Amniotic epithelial cell (primary cell): ENCODE results near the gene PLIN1.
A peak's percentile ranks its signal among the peaks of the same experiment; 100 is the strongest.
"Not testable (repeated sequence)": the region's sequence is repeated elsewhere in the genome, so short reads cannot be mapped to it uniquely, and the experiment has no call there.

ENCODE experiments used
- DNase-seq: peaks from one replicate; pipeline ENCODE4 v3.0.0-alpha.2; 2010; ENCODE audit warnings: low read depth

Gene PLIN1, protein sequence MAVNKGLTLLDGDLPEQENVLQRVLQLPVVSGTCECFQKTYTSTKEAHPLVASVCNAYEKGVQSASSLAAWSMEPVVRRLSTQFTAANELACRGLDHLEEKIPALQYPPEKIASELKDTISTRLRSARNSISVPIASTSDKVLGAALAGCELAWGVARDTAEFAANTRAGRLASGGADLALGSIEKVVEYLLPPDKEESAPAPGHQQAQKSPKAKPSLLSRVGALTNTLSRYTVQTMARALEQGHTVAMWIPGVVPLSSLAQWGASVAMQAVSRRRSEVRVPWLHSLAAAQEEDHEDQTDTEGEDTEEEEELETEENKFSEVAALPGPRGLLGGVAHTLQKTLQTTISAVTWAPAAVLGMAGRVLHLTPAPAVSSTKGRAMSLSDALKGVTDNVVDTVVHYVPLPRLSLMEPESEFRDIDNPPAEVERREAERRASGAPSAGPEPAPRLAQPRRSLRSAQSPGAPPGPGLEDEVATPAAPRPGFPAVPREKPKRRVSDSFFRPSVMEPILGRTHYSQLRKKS

DNA sequence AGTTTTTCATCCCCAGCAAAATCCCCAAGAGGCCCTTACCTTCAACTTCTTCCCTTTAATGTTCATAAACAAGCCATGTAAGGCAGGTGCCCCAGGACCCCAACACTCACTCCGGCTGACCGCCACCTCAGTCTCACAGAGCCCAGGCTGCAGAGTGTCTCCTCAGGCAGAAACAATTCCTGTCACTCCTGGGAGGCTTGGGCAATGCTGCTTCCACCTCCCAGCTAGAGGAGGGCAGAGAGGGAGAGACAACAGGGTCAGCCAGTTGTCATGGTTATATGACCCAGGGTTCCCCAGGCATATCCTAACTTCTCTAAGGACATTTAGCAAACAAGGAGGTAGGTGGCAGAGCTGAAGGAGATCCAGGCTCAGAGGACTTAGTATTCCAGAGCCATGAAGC, at the start of gene PLIN1:
Gene PLIN1, minus strand, starts transcription at position 156 of the 400 bp plus-strand sequence. CDS start 1,878 bp downstream, outside the sequence.
- no peak for DNase-seq

DNA sequence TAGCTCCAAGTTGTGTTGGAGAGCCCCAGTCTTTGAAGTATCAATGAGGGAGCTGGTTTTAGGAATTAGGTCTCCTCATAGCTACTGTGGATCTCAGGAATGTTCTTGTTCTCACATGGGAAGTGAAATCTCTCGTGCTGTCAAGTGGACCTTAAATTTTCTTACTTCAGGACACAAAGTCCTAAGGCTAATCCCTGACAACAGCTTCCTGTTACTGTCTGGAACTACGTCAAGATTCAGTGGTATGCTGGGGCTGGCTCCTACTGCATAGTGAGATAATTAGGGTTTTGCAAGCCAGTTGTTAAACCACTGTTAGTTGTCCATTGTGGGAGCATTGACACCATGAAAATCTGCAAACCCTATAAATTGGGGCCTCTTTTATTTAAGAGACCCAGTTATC, 49.1 kb upstream of the PLIN1 start:
- DNase-seq, result peak; percentile 98

DNA sequence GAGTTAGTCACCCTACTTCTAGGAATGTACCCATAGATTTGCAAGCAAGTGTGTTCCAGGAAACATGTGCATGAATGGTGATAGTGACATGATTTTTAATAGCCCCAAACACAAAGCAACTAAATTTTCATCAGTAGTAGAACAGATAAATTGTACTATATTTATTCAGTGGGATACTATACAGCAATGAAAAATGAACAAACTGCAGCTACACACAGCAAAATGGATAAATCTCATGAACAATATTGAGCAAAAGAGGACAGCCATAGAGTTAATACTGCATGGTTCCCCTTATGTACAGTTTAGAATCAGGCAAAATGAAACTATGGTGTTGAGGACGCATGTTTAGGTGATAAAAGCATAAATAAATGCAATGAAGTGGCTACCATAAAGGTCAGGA, 45.9 kb upstream of the PLIN1 start:
- DNase-seq, result no peak

DNA sequence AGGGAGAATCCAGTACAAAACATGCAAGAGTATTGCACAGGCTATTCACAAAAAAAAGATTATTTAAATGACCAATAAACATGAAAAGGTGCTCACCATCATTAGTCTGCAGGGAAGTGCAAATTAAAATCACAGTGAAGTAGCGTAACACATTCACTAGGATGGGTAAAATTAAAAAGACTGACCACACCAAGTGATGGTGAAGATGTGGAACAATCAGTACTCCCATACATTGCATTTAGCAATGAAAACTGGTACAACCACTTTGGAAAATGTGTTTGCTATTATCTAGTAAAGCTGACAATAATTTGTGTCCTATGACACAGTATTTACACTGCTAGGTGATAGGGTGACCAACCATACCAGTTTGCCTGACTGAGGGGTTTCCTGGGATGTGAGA, 45.5 kb upstream of the PLIN1 start:
- no peak for DNase-seq

DNA sequence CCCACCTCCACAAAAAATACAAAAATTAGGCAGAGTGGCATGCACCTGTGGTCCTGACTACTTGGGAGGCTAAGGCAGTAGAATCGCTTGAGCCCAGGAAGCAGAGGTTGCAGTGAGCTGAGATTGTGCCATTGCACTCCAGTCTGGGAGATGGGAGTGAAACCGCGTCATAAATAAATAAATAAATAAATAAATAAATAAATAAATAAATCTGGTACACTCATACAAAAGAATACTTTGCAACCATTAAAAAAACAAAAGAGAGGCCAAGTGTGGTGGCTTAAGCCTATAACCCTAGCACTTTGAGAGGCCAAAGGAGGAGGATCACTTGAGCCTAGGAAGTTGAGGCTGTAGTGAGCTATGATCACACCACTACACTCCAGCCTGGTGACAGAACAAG, 43.9 kb upstream of the PLIN1 start:
- DNase-seq, result no peak

DNA sequence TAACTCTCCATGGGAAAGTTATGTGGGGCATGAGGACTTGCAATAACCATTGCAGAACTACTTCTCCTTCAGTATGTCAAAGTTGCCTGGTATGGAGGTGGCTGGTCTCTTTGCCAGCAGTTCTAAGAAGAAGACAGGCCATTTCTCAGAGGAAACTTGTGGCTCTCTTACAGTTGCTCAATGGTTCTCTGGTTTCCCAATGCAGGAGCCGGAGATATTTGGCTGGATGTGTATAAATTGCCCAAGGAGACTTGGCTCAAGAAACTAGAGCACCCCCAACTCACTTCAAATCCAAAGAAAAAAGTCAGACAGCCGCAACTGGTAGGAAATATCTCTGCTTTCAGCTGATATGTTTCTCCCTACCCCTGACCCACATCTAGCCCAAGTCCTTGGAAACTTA, 35.6 kb upstream of the PLIN1 start:
- DNase-seq, result peak; percentile 89

DNA sequence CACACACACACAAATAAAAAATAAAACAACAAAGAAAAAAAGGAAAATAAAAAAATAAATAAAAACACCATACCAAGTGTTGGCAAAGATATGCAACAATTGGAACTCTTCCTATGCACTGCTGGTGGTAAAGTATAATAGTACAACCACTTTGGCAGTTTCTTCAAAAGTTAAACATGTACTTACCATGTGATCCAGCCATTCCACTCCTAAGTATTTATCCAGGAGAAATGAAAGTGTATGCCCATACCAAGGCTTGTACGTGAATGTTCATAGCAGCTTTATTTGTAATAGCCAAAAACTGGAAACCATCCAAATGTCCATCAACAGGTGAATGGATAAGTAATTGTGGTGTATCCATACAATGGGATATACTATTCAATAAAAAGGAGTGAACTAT, 28.4 kb upstream of the PLIN1 start:
- DNase-seq, result no peak

DNA sequence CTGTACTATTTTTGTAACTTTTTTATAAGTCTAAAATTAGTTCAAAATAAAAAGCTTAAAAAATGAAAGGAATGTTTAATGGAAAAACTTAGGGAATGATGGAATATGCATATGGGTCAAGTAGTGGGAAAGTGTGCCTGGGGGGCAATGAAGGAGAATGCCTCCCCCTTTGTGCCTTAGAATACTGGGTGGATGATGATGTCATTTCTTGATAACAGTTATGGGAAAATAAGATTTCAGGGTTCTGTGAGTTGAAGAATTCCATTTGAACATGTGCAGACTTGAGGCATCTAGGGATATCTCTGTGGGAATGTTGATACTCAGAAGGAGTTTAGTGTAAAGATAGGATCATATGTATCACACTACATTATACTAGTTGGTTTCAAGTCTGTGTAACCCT, 25.2 kb upstream of the PLIN1 start:
- DNase-seq, result peak; percentile 33

DNA sequence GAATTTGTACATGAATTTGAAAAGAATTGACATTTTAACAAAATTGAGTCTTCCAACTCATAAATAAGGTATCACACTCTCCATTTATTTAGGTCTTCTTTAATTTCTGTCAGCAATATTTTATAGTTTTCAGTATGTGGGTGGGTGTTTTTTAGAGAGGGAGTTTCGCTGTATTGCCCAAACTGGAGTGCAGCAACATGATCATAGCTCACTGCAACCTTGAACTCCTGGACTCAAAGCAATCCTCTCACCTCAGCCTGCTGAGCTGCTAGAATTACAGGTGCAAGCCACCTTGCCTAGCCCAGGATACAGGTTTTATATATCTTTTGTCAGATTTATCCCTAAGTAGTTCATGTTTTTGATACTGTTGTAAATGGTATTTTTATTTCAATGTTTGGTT, 16.0 kb upstream of the PLIN1 start:
- DNase-seq, result no peak

DNA sequence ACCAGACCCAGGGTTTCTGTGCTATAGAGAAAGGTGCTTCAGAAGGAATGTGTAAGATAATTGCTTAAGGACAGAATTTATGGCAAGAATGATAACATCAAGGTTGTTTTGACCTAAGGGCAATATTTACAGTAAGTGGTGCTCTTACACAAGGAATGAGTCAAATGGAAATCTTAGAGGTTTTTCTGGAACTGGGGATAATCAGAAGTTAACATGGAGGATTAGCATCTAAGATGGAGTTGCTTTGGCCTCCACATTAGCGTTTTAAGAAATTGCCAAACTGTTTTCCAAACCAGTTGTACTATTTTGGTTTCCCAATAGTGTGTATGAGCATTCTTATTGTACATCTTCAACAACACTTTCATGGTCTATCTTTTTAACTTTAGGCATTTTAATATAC, 14.5 kb upstream of the PLIN1 start:
- peak; percentile 70 for DNase-seq

DNA sequence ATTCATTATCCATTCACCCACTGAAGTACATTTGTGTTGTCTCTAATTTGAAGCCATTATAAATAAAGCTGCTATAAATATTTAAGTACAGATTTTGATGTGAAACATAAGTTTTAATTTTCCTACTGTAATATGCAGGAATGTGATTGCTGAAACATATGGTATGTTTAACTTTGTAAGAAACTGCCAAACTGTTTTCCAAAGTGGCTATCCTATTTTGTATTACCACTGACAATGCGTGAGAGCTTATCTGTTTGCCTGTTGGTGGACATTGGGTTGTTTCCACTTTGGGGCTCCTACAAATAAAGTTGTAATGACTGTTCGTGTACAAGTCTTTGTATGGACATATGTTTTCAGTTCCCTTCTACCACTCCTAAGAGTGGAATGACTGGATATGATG, 13.9 kb upstream of the PLIN1 start:
- no peak for DNase-seq

DNA sequence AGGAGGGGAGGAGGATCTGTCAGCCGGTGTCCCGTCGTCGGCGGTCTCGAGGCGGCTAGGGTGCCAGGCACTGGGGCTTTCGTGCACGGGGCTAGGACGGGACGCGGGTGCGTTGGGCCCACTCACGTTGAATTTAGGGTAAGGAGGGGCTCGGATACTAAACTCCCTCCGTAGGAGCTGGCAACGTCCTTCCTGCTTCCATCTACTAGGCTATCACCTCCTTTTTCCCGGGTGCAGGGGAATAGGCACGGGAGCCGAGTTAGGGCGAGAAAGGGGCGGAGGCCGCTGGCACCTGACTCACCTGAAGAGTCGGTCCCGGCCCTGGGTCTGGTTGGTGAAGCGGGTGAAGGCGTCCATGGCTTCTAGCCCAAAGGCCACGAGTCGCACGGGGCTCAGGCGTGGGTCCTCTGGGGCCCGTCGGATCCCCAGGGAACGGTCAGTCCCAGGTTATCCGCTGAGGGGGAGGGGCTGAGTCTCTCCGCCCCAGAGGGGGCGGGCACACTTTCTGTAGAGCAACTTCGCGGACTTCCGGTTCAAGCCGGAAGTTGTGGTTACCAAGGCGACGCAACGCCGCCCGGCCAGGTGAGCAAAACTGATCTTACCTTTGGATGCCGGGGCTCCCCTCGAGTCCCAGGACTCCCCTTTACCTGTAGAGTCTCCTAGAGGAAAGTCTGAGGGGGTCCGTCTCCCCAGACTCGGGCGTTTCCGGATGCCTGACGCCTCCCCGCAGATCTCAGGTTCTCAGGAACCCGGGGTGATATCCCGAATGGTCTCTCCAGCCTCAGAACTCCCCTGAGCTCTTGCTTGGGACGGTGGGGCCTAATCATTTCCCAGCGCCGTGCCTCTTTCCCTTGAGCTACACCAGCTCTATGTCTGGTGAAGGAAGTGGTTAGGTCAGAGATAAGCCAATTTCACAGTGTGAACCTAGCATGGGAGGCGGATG, 11.4 kb upstream of the PLIN1 start, which contains the start of the genes PEX11A and WDR93:
Gene PEX11A, minus strand, starts transcription at position 479 of the 943 bp plus-strand sequence. Its CDS starts 122 bp downstream, at position 357.
Gene WDR93, plus strand, starts transcription at position 536 of the 943 bp plus-strand sequence. CDS start 10,936 bp downstream, outside the sequence.
- peak; percentile 67 for DNase-seq

DNA sequence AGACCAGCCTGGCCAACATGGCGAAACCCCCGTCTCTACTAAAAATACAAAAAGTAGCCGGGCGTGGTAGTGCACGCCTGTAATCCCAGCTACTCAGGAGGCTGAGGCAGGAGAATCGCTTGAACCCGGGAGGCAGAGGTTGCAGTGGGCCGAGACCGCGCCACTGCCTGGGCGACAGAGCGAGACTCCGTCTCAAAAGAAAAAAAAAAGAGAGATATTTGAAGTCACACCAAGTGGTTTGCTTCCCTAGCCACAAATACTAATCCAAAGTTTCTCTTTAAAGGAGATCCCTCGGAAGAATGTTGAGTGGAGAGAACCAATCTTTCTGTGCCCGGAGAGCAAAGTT, 10.7 kb upstream of the PLIN1 start:
- DNase-seq, result not testable (repeated sequence)

DNA sequence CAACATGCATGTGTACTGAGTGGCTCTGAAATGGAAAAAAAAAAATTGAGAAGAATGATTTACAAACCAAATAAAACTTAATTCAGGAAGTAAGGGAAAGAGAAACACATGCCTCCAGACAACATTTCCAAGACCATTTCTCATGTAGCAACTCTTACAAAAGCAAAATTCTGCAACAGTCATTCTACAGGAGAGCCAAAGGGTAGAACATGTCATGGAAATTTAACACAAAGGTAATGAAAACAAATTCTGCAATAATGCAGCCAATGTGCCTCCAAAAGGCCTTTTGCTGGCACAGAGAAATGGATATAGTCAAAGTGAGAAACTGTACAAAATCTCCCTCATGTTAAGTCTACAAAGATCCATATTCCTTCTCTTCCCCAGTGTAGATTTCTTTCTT, 7.4 kb upstream of the PLIN1 start:
- DNase-seq, result no peak

DNA sequence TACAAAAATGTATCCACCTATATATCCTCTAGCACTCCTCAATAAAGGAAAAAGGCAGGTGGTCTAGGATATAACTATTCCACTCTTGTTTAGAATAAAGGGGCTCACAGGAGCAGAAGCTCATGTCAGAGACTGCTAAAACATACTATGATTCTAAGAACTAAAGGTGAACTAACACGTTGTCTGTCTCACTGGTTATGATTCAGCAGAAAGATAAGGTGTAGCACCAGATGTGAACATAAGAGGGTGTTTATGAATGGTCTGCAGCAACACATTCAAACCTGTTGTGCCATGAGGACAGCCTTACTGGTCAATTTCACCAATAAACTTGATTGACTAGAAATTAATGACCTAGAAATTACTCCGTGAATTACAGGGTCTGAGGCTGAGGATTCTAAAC, 6.8 kb upstream of the PLIN1 start:
- no peak for DNase-seq

DNA sequence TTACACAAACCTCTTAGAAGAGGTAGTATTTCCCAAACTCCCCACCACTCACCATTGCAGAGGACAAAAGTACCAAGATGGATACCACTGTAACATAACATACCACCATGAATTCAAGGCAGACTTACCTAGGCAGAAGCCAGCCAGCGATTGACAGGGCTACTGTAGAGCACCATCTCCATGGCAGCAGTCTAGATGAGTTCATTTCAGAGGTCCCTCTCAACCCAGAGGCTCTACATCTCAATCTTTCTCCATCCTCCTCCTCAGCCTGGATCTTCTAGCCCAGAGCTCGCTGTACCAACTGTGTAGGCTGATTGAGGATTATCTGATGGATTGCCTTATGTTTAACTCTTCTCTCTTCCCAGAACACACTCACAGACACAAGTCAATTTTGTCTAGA, 2.0 kb upstream of the PLIN1 start:
- DNase-seq, result no peak

DNA sequence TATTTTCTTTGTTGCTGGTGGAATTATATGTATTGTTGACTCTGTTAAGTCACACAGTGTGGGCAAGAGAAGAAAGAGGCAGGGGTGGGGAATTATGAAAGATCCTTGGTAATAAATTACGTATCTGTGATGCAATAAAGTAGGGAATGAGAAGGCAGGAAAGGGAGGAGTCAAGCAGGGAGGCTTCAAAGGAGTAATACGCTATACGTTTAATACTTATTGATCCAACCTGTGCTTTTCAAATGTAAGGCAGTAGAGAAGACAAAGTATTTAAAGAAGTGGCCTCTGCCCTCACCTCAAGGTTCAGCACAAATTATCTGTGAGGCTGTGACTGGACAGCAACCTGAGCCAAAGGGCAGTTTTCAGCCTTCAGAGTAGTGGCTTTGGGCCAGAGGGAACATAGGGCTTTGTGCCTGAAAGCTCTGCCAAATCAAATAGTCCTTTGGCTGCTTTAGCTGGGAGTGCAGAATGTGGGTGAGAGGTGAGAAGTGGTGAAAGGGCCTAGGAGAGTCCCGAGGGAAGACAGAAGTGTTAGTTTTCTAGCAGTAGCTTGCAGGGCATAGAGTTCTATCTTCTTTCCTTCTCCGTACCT, 1.2 kb upstream of the PLIN1 start:
- DNase-seq, result peak; percentile 51

DNA sequence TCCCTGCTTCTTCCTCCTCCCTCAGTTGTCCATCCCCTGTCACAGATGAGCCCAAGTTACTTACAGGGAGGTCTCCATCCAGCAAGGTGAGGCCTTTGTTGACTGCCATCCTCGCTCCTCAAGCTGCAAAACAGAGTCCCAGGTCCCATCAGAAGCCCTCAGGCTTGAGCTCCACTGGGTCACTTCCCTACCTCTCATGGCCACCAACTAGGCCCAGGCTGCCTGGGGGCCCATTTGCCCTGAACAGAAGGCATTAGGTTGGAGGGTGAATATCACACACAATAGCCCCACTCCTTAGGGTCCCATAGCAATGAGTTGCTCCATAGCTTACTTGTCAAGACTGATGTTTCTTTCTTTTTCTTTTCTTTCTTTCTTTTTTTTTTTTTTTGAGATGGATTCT, 1.8 kb downstream of the PLIN1 start:
- DNase-seq, result no peak

DNA sequence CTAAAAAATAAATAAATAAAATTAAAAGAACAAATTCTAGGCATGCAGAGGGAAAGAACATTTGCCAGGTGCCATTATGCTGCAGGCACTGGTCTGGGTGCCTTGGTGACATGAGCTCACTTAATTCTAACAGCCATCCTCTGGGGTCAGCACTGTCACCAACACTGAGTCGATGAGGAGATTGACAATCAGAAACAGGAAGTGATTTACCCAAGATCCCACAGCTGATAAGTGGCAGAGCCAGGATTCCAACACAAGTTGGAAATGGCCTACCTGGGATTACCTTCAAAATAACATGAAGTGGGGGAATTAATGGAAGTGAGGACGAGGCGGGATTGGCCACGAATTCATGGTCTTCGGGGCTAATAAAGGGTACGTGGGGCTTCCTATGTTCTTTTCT, 3.6 kb downstream of the PLIN1 start:
- no peak for DNase-seq

DNA sequence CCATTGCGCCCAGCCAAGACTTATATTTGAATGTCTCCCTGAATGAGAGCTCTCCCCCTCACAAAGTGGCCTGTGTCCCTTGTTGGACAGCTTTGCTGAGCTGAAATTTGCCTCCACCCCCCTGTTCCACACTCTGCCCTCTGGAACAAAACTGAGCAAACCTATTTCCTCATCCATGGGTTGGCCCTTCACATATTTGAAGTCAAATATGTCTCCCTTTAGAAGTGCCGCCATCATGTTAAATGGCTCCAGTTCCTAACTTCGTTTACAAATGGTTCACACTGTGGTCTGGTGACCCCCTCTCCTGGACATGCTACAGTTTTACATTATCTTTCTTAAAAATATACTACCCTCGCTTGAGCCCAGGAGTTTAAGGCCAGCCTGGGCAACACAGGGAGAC, 4.6 kb downstream of the PLIN1 start:
- DNase-seq, result no peak

DNA sequence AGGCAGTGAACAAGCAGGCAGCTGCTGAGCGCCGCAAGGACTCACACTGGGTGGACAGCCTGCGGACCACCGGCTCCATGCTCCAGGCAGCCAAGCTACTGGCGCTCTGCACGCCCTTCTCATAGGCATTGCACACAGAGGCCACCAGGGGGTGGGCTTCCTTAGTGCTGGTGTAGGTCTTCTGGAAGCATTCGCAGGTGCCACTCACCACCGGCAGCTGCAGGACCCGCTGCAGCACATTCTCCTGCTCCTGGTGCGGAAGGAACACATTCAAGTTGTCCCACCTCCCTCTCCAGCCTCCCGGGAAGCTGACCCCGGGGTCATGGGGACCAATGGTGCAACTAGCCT, 6.0 kb downstream of the PLIN1 start:
- DNase-seq, result peak; percentile 22
